Esophagus muscularis mucosa (tissue), 4 donors: ENCODE measurements around the gene CELF5. TPM values are rescaled to one million over a fixed set of nuclear protein-coding genes. Genes with fewer than 3 reads are reported as not detected.

Experiments used
- DNase-seq: peaks from one replicate; pipeline ENCODE4 v3.0.0-alpha.2; 2017; ENCODE audit errors: extremely low spot score
- H3K27ac ChIP-seq, 4 donors: fragments of 200-600 bp; sonication (generic); replicated peaks in 1 of 4; 1 replicate in 3 of 4; 2 replicates in 1 of 4; pipeline ENCODE4 v1.5.1; 2016 to 2019; ENCODE audit warnings: mild to moderate bottlenecking in 1 of 4
- H3K27me3 ChIP-seq, 4 donors: fragments of 200-600 bp; sonication (generic); one replicate each; pipeline versions ENCODE4 v1.5.1 to v1.6.0; 2016 to 2019
- H3K36me3 ChIP-seq, 4 donors: fragments of 200-600 bp; sonication (generic); one replicate each; pipeline ENCODE4 v1.5.1; 2016 to 2019
- H3K4me1 ChIP-seq, 4 donors: fragments of 200-600 bp; sonication (generic); one replicate each; pipeline ENCODE4 v1.5.1; 2016 to 2019
- H3K4me3 ChIP-seq, 4 donors: fragments of 200-600 bp; sonication (generic); 1 replicate in 2 of 4; 2 replicates in 2 of 4; pipeline ENCODE4 v1.5.1; 2016 to 2019; ENCODE audit warnings: mild to moderate bottlenecking in 4 of 4, moderate library complexity in 1 of 4
- H3K9me3 ChIP-seq, 4 donors: fragments of 200-600 bp; sonication (generic); 1 replicate in 3 of 4; 2 replicates in 1 of 4; pipeline ENCODE4 v1.5.1; 2016 to 2019
- EP300 ChIP-seq: sonication (generic); formaldehyde crosslinking; IDR thresholded peaks from one replicate; pipeline ENCODE4 v1.6.1; 2017; ENCODE audit warnings: antibody characterized with exemption
- POLR2A ChIP-seq: fragments of 450-650 bp; IDR thresholded peaks from one replicate; pipeline ENCODE4 v1.6.1; 2017; ENCODE audit warnings: antibody characterized with exemption, moderate library complexity, mild to moderate bottlenecking, low read depth
- POLR2AphosphoS5 ChIP-seq, 2 donors: sonication (generic); formaldehyde crosslinking; IDR thresholded peaks; one replicate each; pipeline ENCODE4 v1.6.1; 2017; ENCODE audit warnings: antibody characterized with exemption in 2 of 2
- WGBS: methylation state at CpG from one replicate; pipeline ENCODE4 v1.1.5; 2018; 5-methylcytosine and 5-hydroxymethylcytosine counted together
- intact Hi-C: fragments of 100-400 bp; cut with DNase I; formaldehyde crosslinking; loops from one replicate; pipeline ENCODE4 v1.15.1; 2023
- total RNA-seq, 4 donors: library from RNA; depleted of rRNA; stranded (reverse); fragments of >200 nt; gene quantifications; one replicate each; pipeline versions ENCODE4 v1.1.0 to v1.2.1, GENCODE V29; 2016
- TF ChIP-seq, protein P1 (sequence below), 3 experiments: fragments of 200-600 bp in 2 of 3; fragments of 450-650 bp in 1 of 3; sonication (generic) in 2 of 3; IDR thresholded peaks; one replicate each; pipeline ENCODE4 v1.5.1; 2017 to 2019; ENCODE audit warnings: antibody characterized with exemption in 3 of 3, mild to moderate bottlenecking in 2 of 3, moderate library complexity in 1 of 3

Gene CELF5
- total RNA-seq, 4 donors from 2014 or later = 0.17 TPM; not detected in 3

DNA sequence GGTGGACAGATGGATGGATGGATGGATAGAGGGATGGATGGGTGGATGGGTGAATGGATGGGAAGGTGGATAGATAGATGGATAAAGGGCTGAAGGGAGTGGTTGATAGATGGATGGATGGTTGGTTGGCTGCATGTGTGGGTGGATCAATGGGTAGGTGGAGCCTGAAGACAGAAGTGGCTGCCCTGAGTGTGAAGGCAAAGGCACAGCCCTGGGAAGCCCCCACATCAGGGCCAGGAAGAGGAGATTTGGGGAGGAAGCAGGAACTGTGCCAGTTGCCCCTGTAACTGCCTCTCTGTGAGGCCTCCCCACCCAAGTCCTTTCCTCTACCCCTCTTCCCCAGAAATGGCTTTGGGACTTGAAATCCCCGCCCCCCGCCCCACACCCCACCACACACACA lies 98.6 kb downstream of the CELF5 start:
- no peak for TF ChIP-seq POLR2AphosphoS5 (IDR thresholded peaks at IDR 0.05)
- TF ChIP-seq POLR2A = no peak
- TF ChIP-seq, protein P1, sequence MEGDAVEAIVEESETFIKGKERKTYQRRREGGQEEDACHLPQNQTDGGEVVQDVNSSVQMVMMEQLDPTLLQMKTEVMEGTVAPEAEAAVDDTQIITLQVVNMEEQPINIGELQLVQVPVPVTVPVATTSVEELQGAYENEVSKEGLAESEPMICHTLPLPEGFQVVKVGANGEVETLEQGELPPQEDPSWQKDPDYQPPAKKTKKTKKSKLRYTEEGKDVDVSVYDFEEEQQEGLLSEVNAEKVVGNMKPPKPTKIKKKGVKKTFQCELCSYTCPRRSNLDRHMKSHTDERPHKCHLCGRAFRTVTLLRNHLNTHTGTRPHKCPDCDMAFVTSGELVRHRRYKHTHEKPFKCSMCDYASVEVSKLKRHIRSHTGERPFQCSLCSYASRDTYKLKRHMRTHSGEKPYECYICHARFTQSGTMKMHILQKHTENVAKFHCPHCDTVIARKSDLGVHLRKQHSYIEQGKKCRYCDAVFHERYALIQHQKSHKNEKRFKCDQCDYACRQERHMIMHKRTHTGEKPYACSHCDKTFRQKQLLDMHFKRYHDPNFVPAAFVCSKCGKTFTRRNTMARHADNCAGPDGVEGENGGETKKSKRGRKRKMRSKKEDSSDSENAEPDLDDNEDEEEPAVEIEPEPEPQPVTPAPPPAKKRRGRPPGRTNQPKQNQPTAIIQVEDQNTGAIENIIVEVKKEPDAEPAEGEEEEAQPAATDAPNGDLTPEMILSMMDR (IDR thresholded peaks at IDR 0.05) = no peak
- TF ChIP-seq EP300 = no peak
- WGBS = 79% methylated on average over 2 of the region's 2 CpGs
- Histone ChIP-seq H3K4me3 (no peak overlapping the region), H3K36me3 (no peaks in the 10 kb centered on the region), H3K4me1 (peaks cover 0 to 14% (median 5%) of the 10 kb centered on the region in 4 donors), H3K27ac (no peak overlapping the region), H3K27me3 (peaks cover 0 to 33% (median 0%) of the 10 kb centered on the region in 4 donors), H3K9me3 (no peaks in the 10 kb centered on the region)
- DNase-seq = no peak
- intact Hi-C loops = no loop called here

DNA sequence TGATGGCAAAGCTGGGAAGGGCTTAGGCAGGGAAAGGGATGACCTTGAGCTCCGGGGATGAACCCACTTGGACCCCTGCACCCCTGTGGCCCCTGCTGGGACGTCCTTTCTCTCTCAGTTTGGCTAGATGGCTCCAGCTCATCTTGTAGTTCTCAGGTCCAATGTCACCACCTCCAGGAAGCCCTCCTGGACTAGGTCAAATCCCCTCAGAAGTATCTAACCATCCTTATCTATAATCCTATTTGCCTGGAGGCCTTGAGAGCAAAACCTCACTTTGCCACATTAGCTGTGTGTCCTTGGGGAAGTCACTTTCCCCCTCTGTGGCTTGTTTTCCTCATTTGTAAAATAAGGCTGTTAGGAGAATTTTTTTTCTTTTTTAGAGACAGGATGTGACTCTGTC lies 99.2 kb downstream of the CELF5 start:
- WGBS = 58% methylated on average over 1 of the region's 2 CpGs
- H3K27ac ChIP-seq = no peak overlapping the region
- peaks cover 0 to 28% (median 0%) of the 10 kb centered on the region in 4 donors for H3K27me3 ChIP-seq
- TF ChIP-seq, protein P1 (IDR thresholded peaks at IDR 0.05) = no peak
- no peak for TF ChIP-seq POLR2A
- TF ChIP-seq EP300 = no peak
- TF ChIP-seq POLR2AphosphoS5 (IDR thresholded peaks at IDR 0.05) = no peak
- H3K9me3 ChIP-seq = no peaks in the 10 kb centered on the region
- intact Hi-C loops = no loop called here
- peaks cover 0 to 15% (median 5%) of the 10 kb centered on the region in 4 donors for H3K4me1 ChIP-seq
- no peaks in the 10 kb centered on the region for H3K36me3 ChIP-seq
- H3K4me3 ChIP-seq = no peak overlapping the region
- no peak for DNase-seq

DNA sequence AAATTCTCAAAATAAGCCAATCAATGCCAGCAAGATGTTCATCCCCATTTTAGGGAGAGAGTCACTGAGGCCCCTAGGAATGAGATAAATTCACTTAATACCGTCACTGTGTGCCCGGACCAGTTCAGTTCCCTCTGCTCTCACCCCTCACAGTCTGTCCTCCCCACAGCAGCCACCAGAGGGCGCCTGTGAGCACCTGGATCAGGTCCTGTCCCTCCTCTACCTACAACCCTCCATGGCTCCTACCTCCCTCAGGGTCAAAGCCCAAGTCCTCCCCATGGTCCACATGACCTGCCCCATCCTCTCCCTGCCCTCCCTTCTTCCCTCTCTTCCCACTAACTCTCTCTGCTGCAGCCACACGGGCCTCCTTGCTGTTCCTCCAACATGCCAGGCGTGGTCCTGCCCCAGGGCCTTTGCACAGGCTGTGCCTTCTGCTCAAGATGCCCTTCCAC lies 100.0 kb downstream of the CELF5 start:
- Histone ChIP-seq H3K9me3 (no peaks in the 10 kb centered on the region), H3K27ac (no peak overlapping the region), H3K36me3 (no peaks in the 10 kb centered on the region), H3K4me1 (peaks cover 0 to 15% (median 5%) of the 10 kb centered on the region in 4 donors), H3K4me3 (no peak overlapping the region), H3K27me3 (peaks cover 0 to 22% (median 0%) of the 10 kb centered on the region in 4 donors)
- WGBS = 49% methylated on average over 5 of the region's 5 CpGs
- DNase-seq = no peak
- intact Hi-C loops = no loop called here
- TF ChIP-seq, protein P1 (IDR thresholded peaks at IDR 0.05) = peak; percentile 63 to 78 (median 73)
- TF ChIP-seq POLR2AphosphoS5 (IDR thresholded peaks at IDR 0.05) (no peak), EP300 (no peak)

DNA sequence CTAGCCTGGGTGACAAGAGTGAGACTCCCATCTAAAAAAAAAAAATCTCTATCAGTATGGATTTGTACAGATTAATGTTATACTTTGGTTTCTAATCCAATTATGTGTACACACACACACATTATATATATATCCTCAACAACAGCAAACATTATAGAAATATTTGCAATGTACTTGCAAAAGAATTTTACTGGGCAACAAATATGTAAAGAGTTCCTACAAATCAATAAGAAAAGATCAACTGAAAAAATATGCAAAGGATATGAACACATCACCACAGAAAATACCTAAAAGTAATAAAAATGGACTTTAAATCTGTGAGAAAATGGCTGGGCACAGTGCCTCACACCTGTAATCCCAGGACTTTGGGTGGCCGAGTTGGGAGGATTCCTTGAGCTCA lies 101.0 kb downstream of the CELF5 start:
- intact Hi-C loops = no loop called here
- Histone ChIP-seq H3K4me3 (no peak overlapping the region), H3K27me3 (peaks cover 0 to 11% (median 0%) of the 10 kb centered on the region in 4 donors), H3K27ac (no peak overlapping the region), H3K36me3 (no peaks in the 10 kb centered on the region), H3K4me1 (peaks cover 0 to 15% (median 5%) of the 10 kb centered on the region in 4 donors), H3K9me3 (no peaks in the 10 kb centered on the region)
- no peak for DNase-seq
- TF ChIP-seq POLR2AphosphoS5 (IDR thresholded peaks at IDR 0.05) = no peak
- no peak for TF ChIP-seq POLR2A
- TF ChIP-seq, protein P1 (IDR thresholded peaks at IDR 0.05) = no peak
- TF ChIP-seq EP300 = no peak
- 100% methylated on average over 1 of the region's 1 CpG for WGBS

DNA sequence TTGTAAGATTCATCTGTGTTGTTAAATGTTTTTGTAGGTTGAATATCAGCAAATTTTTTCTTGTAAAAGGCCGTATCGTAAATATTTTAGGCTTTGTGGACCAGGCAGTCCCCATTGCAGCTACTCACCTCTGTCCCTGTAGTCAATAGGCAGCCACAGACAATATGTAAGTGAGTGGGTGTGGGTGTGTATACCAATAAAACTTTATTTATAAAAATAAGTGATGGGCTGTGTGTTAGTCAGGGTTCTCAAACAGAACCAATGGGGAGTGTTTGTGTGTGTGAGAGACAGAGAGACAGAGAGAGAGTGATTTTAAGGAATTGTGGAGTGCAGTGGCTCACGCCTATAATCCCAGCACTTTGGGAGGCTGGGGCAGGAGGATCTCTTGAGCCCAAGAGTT lies 104.3 kb downstream of the CELF5 start:
- Histone ChIP-seq H3K4me1 (peaks cover 4 to 26% (median 19%) of the 10 kb centered on the region in 4 donors), H3K36me3 (no peaks in the 10 kb centered on the region), H3K27ac (no peak overlapping the region), H3K27me3 (no peaks in the 10 kb centered on the region), H3K4me3 (no peak overlapping the region), H3K9me3 (no peaks in the 10 kb centered on the region)
- DNase-seq = no peak
- WGBS = 95% methylated on average over 3 of the region's 3 CpGs
- no peak for TF ChIP-seq EP300
- intact Hi-C loops = no loop called here
